Mesenchymal stem cell (in vitro differentiated cells and primary cell): ENCODE results near the gene SEC14L5.
A peak's percentile ranks its signal among the peaks of the same experiment; 100 is the strongest.

ENCODE experiments used
- DNase-seq: peaks from one replicate; pipeline ENCODE4 v3.0.0-alpha.2; 2013
- H2AFZ ChIP-seq: one replicate; pipeline ENCODE4 v1.6.1; 2013; ENCODE audit warnings: low read depth, mild to moderate bottlenecking, control low read depth, inconsistent platforms, low read length, moderate library complexity
- H2AK5ac ChIP-seq: 2 replicates; pipeline ENCODE4 v1.6.1; 2013; ENCODE audit warnings: low read length, moderate library complexity, mild to moderate bottlenecking, inconsistent platforms; ENCODE audit not compliant: severe bottlenecking
- H2BK120ac ChIP-seq: one replicate; pipeline ENCODE4 v1.6.1; 2013; ENCODE audit warnings: low read depth, mild to moderate bottlenecking, inconsistent platforms, low read length, moderate library complexity
- H2BK12ac ChIP-seq, 2 experiments: one replicate each; pipeline ENCODE4 v1.6.1; 2013; ENCODE audit warnings: inconsistent platforms in 2 of 2, low read length in 2 of 2, mild to moderate bottlenecking in 2 of 2, moderate library complexity in 2 of 2, control low read depth in 1 of 2
- H2BK15ac ChIP-seq: one replicate; pipeline ENCODE4 v1.6.1; 2013; ENCODE audit warnings: mild to moderate bottlenecking, low read depth, inconsistent platforms; ENCODE audit not compliant: poor library complexity, severe bottlenecking
- H2BK5ac ChIP-seq: 2 replicates; pipeline ENCODE4 v1.6.1; 2013; ENCODE audit warnings: low read depth, mild to moderate bottlenecking, low read length, control low read depth, inconsistent platforms; ENCODE audit not compliant: poor library complexity, severe bottlenecking
- H3K14ac ChIP-seq, 2 experiments: one replicate each; pipeline ENCODE4 v1.6.1; 2013; ENCODE audit warnings: inconsistent platforms in 2 of 2, low read length in 2 of 2, control low read depth in 1 of 2, mild to moderate bottlenecking in 1 of 2, moderate library complexity in 1 of 2
- H3K18ac ChIP-seq, 2 experiments: one replicate each; pipeline ENCODE4 v1.6.1; 2013; ENCODE audit warnings: inconsistent platforms in 2 of 2, low read length in 2 of 2, control low read depth in 1 of 2, low read depth in 1 of 2, mild to moderate bottlenecking in 1 of 2
- H3K23ac ChIP-seq, 2 experiments: one replicate each; pipeline ENCODE4 v1.6.1; 2013; ENCODE audit warnings: inconsistent platforms in 2 of 2, low read length in 2 of 2, mild to moderate bottlenecking in 2 of 2, moderate library complexity in 2 of 2, control low read depth in 1 of 2
- H3K27ac ChIP-seq: 2 replicates; pipeline ENCODE4 v1.5.1; 2013; ENCODE audit warnings: mild to moderate bottlenecking, moderate library complexity, low read length, control low read depth, inconsistent platforms; ENCODE audit not compliant: poor library complexity, severe bottlenecking
- H3K27me3 ChIP-seq, 2 experiments: 2 replicates each; pipeline versions ENCODE4 v1.6.1 to v1.7.0; 2013; ENCODE audit warnings: low read length in 2 of 2, mild to moderate bottlenecking in 2 of 2, moderate library complexity in 2 of 2, control low read depth in 1 of 2, inconsistent platforms in 1 of 2; ENCODE audit not compliant: control insufficient read depth in 1 of 2, insufficient read depth in 1 of 2
- H3K36me3 ChIP-seq, 2 experiments: 2 replicates each; pipeline versions ENCODE4 v1.6.1 to v1.7.0; 2013; ENCODE audit warnings: low read length in 2 of 2, control low read depth in 1 of 2, inconsistent platforms in 1 of 2, low read depth in 1 of 2, mild to moderate bottlenecking in 1 of 2; ENCODE audit not compliant: insufficient read depth in 2 of 2, control insufficient read depth in 1 of 2
- H3K4ac ChIP-seq, 2 experiments: one replicate each; pipeline ENCODE4 v1.6.1; 2013; ENCODE audit warnings: inconsistent platforms in 2 of 2, low read length in 2 of 2, mild to moderate bottlenecking in 2 of 2, moderate library complexity in 2 of 2, control low read depth in 1 of 2, low read depth in 1 of 2
- H3K4me1 ChIP-seq: 2 replicates; pipeline ENCODE4 v1.6.1; 2013; ENCODE audit warnings: low read depth, low read length, control low read depth; ENCODE audit not compliant: control insufficient read depth, insufficient read depth
- H3K4me2 ChIP-seq: 2 replicates; pipeline ENCODE4 v1.6.1; 2013; ENCODE audit warnings: low read length, mild to moderate bottlenecking, inconsistent platforms; ENCODE audit not compliant: poor library complexity, severe bottlenecking
- H3K4me3 ChIP-seq, 2 experiments: 2 replicates each; pipeline versions ENCODE4 v1.5.1 to v1.7.0; 2013; ENCODE audit warnings: low read length in 2 of 2, mild to moderate bottlenecking in 2 of 2, control low read depth in 1 of 2, low read depth in 1 of 2; ENCODE audit not compliant: insufficient read depth in 1 of 2
- H3K79me1 ChIP-seq: replicated peaks from 2 replicates; pipeline ENCODE4 v1.6.1; 2013; ENCODE audit warnings: mild to moderate bottlenecking, control low read depth, low read length, inconsistent platforms; ENCODE audit not compliant: poor library complexity, severe bottlenecking
- H3K9ac ChIP-seq: 2 replicates; pipeline ENCODE4 v1.7.0; 2013; ENCODE audit warnings: mild to moderate bottlenecking, low read length, moderate library complexity
- H3K9me3 ChIP-seq: 2 replicates; pipeline ENCODE4 v1.7.0; 2013; ENCODE audit warnings: mild to moderate bottlenecking, low read length; ENCODE audit not compliant: control insufficient read depth
- H4K8ac ChIP-seq: one replicate; pipeline ENCODE4 v1.6.1; 2013; ENCODE audit warnings: inconsistent platforms, mild to moderate bottlenecking, low read length, moderate library complexity
- H4K91ac ChIP-seq: one replicate; pipeline ENCODE4 v1.6.1; 2013; ENCODE audit warnings: mild to moderate bottlenecking, low read length, inconsistent platforms
- WGBS: methylation state at CpG from one replicate; pipeline ENCODE4 v1.1.7; 2013; ENCODE audit warnings: mixed read lengths; 5-methylcytosine and 5-hydroxymethylcytosine counted together

The SEC14L5 gene

GRCh38 chr16:4925791-4926190 is 32.3 kb upstream of the SEC14L5 start:
- H3K4me1 ChIP-seq, result peaks cover 9% of the 10 kb centered on the region
- no peak overlapping the region for H3K4me3 ChIP-seq
- H3K9ac ChIP-seq, result no peak overlapping the region
- WGBS, result 76% methylated on average over 4 of the region's 5 CpGs
- H3K18ac ChIP-seq, result no peak overlapping the region
- H2AFZ ChIP-seq, result no peak overlapping the region
- H3K79me1 ChIP-seq, result peaks cover 27% of the 10 kb centered on the region
- no peak overlapping the region for H4K8ac ChIP-seq
- no peak overlapping the region for H2BK12ac ChIP-seq
- H3K14ac ChIP-seq, result no peak overlapping the region
- no peaks in the 10 kb centered on the region for H3K27me3 ChIP-seq
- no peak overlapping the region for H2BK120ac ChIP-seq
- no peak overlapping the region for H2BK15ac ChIP-seq
- no peak overlapping the region for H3K4ac ChIP-seq
- H2BK5ac ChIP-seq, result no peak overlapping the region
- no peak overlapping the region for H4K91ac ChIP-seq
- no peak overlapping the region for H2AK5ac ChIP-seq
- H3K23ac ChIP-seq, result no peak overlapping the region
- no peak overlapping the region for H3K4me2 ChIP-seq
- no peak overlapping the region for H3K27ac ChIP-seq
- DNase-seq, result peak; percentile 37
- H3K36me3 ChIP-seq, result peaks cover 25 to 77% of the 10 kb centered on the region in 2 experiments
- peaks cover 19% of the 10 kb centered on the region for H3K9me3 ChIP-seq

- H2BK15ac ChIP-seq, result no peak overlapping the region
- H3K23ac ChIP-seq, result no peak overlapping the region
- H3K4me1 ChIP-seq, result peaks cover 9% of the 10 kb centered on the region
- no peak overlapping the region for H2AFZ ChIP-seq
- no peak overlapping the region for H3K18ac ChIP-seq
- no peak overlapping the region for H3K14ac ChIP-seq
- DNase-seq, result no peak
- H3K4ac ChIP-seq, result no peak overlapping the region
- H3K4me2 ChIP-seq, result no peak overlapping the region
- H2BK12ac ChIP-seq, result no peak overlapping the region
- H3K36me3 ChIP-seq, result peaks cover 37 to 85% of the 10 kb centered on the region in 2 experiments
- H2AK5ac ChIP-seq, result no peak overlapping the region
- H4K8ac ChIP-seq, result no peak overlapping the region
- H3K9me3 ChIP-seq, result peaks cover 19% of the 10 kb centered on the region
- no peak overlapping the region for H4K91ac ChIP-seq
- H3K79me1 ChIP-seq, result peaks cover 30% of the 10 kb centered on the region
- WGBS, result 95% methylated on average over 1 of the region's 2 CpGs
- H3K27me3 ChIP-seq, result no peaks in the 10 kb centered on the region
- H3K4me3 ChIP-seq, result no peak overlapping the region
- no peak overlapping the region for H2BK120ac ChIP-seq
- H3K27ac ChIP-seq, result no peak overlapping the region
- no peak overlapping the region for H3K9ac ChIP-seq
- H2BK5ac ChIP-seq, result no peak overlapping the region
These were observed 31.2 kb upstream of the SEC14L5 start for GRCh38 chr16:4926928-4927327.

DNA sequence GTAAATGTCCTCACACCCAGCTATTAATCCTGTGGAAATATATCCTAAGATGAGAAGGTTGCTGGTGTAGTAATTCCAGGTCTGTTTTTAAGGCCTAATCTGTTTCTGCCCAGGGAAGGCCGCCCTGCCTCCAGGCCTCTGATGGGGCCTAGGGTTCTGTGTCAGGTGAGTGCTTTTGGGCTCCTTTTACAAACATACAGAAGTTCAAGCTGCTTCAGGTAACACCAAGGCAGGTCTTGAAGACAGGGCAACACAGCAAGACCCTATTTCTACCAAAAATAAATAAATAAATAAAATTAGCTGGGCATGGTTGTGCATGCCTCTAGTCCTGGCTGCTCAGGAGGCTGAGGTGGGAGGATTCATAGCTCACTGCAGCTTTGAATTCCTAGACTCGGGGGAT is 30.5 kb upstream of the SEC14L5 start:
- Histone ChIP-seq H3K23ac (no peak overlapping the region), H3K27ac (no peak overlapping the region), H3K4me1 (peaks cover 9% of the 10 kb centered on the region), H4K8ac (no peak overlapping the region), H2AK5ac (no peak overlapping the region), H2BK5ac (no peak overlapping the region), H3K18ac (no peak overlapping the region), H4K91ac (no peak overlapping the region), H2AFZ (no peak overlapping the region), H3K27me3 (no peaks in the 10 kb centered on the region), H3K14ac (no peak overlapping the region), H2BK15ac (no peak overlapping the region), H2BK120ac (no peak overlapping the region), H3K4ac (no peak overlapping the region), H3K4me2 (no peak overlapping the region), H3K4me3 (no peak overlapping the region), H3K9ac (no peak overlapping the region), H3K9me3 (peaks cover 19% of the 10 kb centered on the region), H3K36me3 (peaks cover 40 to 84% of the 10 kb centered on the region in 2 experiments), H3K79me1 (peaks cover 32% of the 10 kb centered on the region), H2BK12ac (no peak overlapping the region)
- 48% methylated on average over 2 of the region's 2 CpGs for WGBS
- DNase-seq, result no peak

- Histone ChIP-seq H2AFZ (no peak overlapping the region), H2AK5ac (no peak overlapping the region), H2BK15ac (no peak overlapping the region), H3K36me3 (peaks cover 37 to 80% of the 10 kb centered on the region in 2 experiments), H3K79me1 (peaks cover 32% of the 10 kb centered on the region), H3K23ac (no peak overlapping the region), H3K4me1 (peaks cover 9% of the 10 kb centered on the region), H3K4ac (no peak overlapping the region), H3K9ac (no peak overlapping the region), H3K4me3 (no peak overlapping the region), H2BK5ac (no peak overlapping the region), H3K9me3 (peaks cover 19% of the 10 kb centered on the region), H2BK12ac (no peak overlapping the region), H3K4me2 (no peak overlapping the region), H4K8ac (no peak overlapping the region), H3K27ac (no peak overlapping the region), H4K91ac (no peak overlapping the region), H2BK120ac (no peak overlapping the region), H3K27me3 (no peaks in the 10 kb centered on the region), H3K18ac (no peak overlapping the region), H3K14ac (no peak overlapping the region)
- no peak for DNase-seq
- WGBS, result 91% methylated on average over 6 of the region's 6 CpGs
These were observed 29.9 kb upstream of the SEC14L5 start for GRCh38 chr16:4928227-4928626.
